Stimulated activated CD4-positive, alpha-beta T cell treated with anti-CD3 and anti-CD28 coated beads, Interleukin-1b, Interleukin-23, amount 100 ng/mL, for 1 hour (primary cell): ENCODE measurements around the gene NPHP3.
"Not testable (repeated sequence)": the region's sequence is repeated elsewhere in the genome, so short reads cannot be mapped to it uniquely, and the experiment has no call there.

Experiments used
- DNase-seq, 2 donors: peaks; one replicate each; pipeline ENCODE4 v3.0.0-alpha.2; 2020; ENCODE audit warnings: low read depth in 2 of 2

Gene NPHP3

GRCh38 chr3:132722165-132723023 is at the start of gene NPHP3:
Gene NPHP3, minus strand, starts transcription at chr3:132722409. Its CDS starts 54 bp downstream, at chr3:132722355.
- peak; percentile 97 to 99 for DNase-seq

GRCh38 chr3:132758740-132759139 is 36.5 kb upstream of the NPHP3 start:
- no peak for DNase-seq

GRCh38 chr3:132756108-132756650 is 34.0 kb upstream of the NPHP3 start:
- DNase-seq: no peak

GRCh38 chr3:132753946-132754345 is 31.7 kb upstream of the NPHP3 start:
- no peak for DNase-seq

GRCh38 chr3:132749786-132750185 is 27.6 kb upstream of the NPHP3 start:
- DNase-seq: no peak

GRCh38 chr3:132746720-132747119 is 24.5 kb upstream of the NPHP3 start:
- not testable (repeated sequence) for DNase-seq

- DNase-seq: no peak
These were observed 16.1 kb upstream of the NPHP3 start for GRCh38 chr3:132738314-132738713.

- no peak for DNase-seq
These were observed 13.4 kb upstream of the NPHP3 start for GRCh38 chr3:132735589-132735988.

- DNase-seq: no peak
These were observed 8.8 kb upstream of the NPHP3 start for GRCh38 chr3:132730891-132731580.

GRCh38 chr3:132726341-132726823 is 4.2 kb upstream of the NPHP3 start:
- DNase-seq: no peak

GRCh38 chr3:132723024-132723950 is 1.1 kb upstream of the NPHP3 start:
- no peak for DNase-seq

- DNase-seq: peak in 1 of 2 donors; percentile 2
These were observed 587 bp downstream of the NPHP3 start for GRCh38 chr3:132721479-132722164.

GRCh38 chr3:132720228-132720627 is 2.0 kb downstream of the NPHP3 start:
- no peak for DNase-seq

- no peak for DNase-seq
These were observed 5.8 kb downstream of the NPHP3 start for GRCh38 chr3:132716372-132716771.

GRCh38 chr3:132713977-132714727 is 8.1 kb downstream of the NPHP3 start:
- no peak for DNase-seq

- DNase-seq: no peak
These were observed 11.9 kb downstream of the NPHP3 start for GRCh38 chr3:132710311-132710710.

- DNase-seq: no peak
These were observed 12.4 kb downstream of the NPHP3 start for GRCh38 chr3:132709761-132710160.

GRCh38 chr3:132703733-132704132 is 18.5 kb downstream of the NPHP3 start:
- no peak for DNase-seq

- no peak for DNase-seq
These were observed 26.8 kb downstream of the NPHP3 start for GRCh38 chr3:132695422-132695821.

- DNase-seq: no peak
These were observed 27.2 kb downstream of the NPHP3 start for GRCh38 chr3:132694991-132695390.
